GM23248 (cell line): ENCODE measurements around the gene PEX1.

ENCODE experiments used
- EZH2 ChIP-seq: fragments of 200-600 bp; sonication (generic); IDR thresholded peaks from 2 replicates; pipeline ENCODE4 v1.6.1; 2018; ENCODE audit warnings: antibody characterized with exemption, mild to moderate bottlenecking; ENCODE audit not compliant: insufficient read depth, poor library complexity, severe bottlenecking
- EZH2phosphoT487 ChIP-seq: fragments of 200-600 bp; sonication (generic); IDR thresholded peaks from 2 replicates; pipeline ENCODE4 v1.6.1; 2018; ENCODE audit warnings: antibody characterized with exemption, moderate library complexity, mild to moderate bottlenecking, low read depth; ENCODE audit not compliant: insufficient read depth

- TF ChIP-seq EZH2, result no peak
- TF ChIP-seq EZH2phosphoT487, result no peak
Measured at GRCh38 chr7:92464515-92464914, 63.8 kb downstream of the PEX1 start.
